Progenitor cell of endocrine pancreas (in vitro differentiated cells): ENCODE measurements around the gene GAA. TPM values are rescaled to one million over a fixed set of nuclear protein-coding genes. Genes with fewer than 3 reads are reported as not detected.
A peak's percentile ranks its signal among the peaks of the same experiment; 100 is the strongest.

Source experiments
- DNase-seq: peaks from one replicate; pipeline ENCODE4 v3.0.0; 2021; ENCODE audit warnings: low spot score; ENCODE audit not compliant: unreplicated experiment
- H3K27ac Mint-ChIP-seq: 2 replicates; pipeline ENCODE4 v1.8.0; 2021; ENCODE audit warnings: mild to moderate bottlenecking, moderate library complexity, mixed read lengths
- H3K27me3 Mint-ChIP-seq: 2 replicates; pipeline ENCODE4 v1.8.0; 2021; ENCODE audit warnings: mixed read lengths
- H3K36me3 Mint-ChIP-seq: 2 replicates; pipeline ENCODE4 v1.8.0; 2022; ENCODE audit warnings: mixed read lengths; ENCODE audit not compliant: insufficient read depth
- H3K4me1 Mint-ChIP-seq: 2 replicates; pipeline ENCODE4 v1.8.0; 2021; ENCODE audit warnings: low read depth, mixed read lengths
- H3K4me3 Mint-ChIP-seq: 2 replicates; pipeline ENCODE4 v1.8.0; 2021; ENCODE audit warnings: low read depth, mild to moderate bottlenecking, moderate library complexity, mixed read lengths
- H3K9me3 Mint-ChIP-seq: 2 replicates; pipeline ENCODE4 v1.8.0; 2021; ENCODE audit warnings: low read depth, mixed read lengths
- CTCF ChIP-seq: fragments of 200-600 bp; sonication (generic); IDR thresholded peaks from one replicate; pipeline ENCODE4 v1.5.0; 2021; ENCODE audit warnings: antibody characterized with exemption, mild to moderate bottlenecking; ENCODE audit not compliant: unreplicated experiment
- total RNA-seq: library from RNA; stranded (reverse); gene quantifications from 2 replicates; pipeline ENCODE4 v1.2.1, GENCODE V29; 2021

Gene GAA
- total RNA-seq, 1 donor from 2014 or later: 37.9 TPM

GRCh38 chr17:80080081-80080480, 21.3 kb upstream of the GAA start:
- Mint-ChIP-seq H3K4me1 (no peaks in the 10 kb centered on the region), H3K27ac (no peak overlapping the region), H3K4me3 (no peak overlapping the region), H3K9me3 (no peaks in the 10 kb centered on the region), H3K36me3 (peaks cover 4% of the 10 kb centered on the region), H3K27me3 (no peaks in the 10 kb centered on the region)
- DNase-seq: no peak
- no peak for TF ChIP-seq CTCF

GRCh38 chr17:80081596-80081995, 19.8 kb upstream of the GAA start:
- H3K27ac Mint-ChIP-seq: no peak overlapping the region
- no peak for DNase-seq
- no peaks in the 10 kb centered on the region for H3K9me3 Mint-ChIP-seq
- H3K4me3 Mint-ChIP-seq: no peak overlapping the region
- H3K4me1 Mint-ChIP-seq: no peaks in the 10 kb centered on the region
- TF ChIP-seq CTCF: no peak
- H3K27me3 Mint-ChIP-seq: no peaks in the 10 kb centered on the region
- peaks cover 4% of the 10 kb centered on the region for H3K36me3 Mint-ChIP-seq

- H3K27ac Mint-ChIP-seq: peak overlapping the region; percentile 59
- peak; percentile 61 for DNase-seq
- peak; percentile 72 for TF ChIP-seq CTCF
- no peaks in the 10 kb centered on the region for H3K27me3 Mint-ChIP-seq
- no peaks in the 10 kb centered on the region for H3K4me1 Mint-ChIP-seq
- no peaks in the 10 kb centered on the region for H3K9me3 Mint-ChIP-seq
- H3K4me3 Mint-ChIP-seq: no peak overlapping the region
- H3K36me3 Mint-ChIP-seq: peaks cover 2% of the 10 kb centered on the region
Measured at GRCh38 chr17:80082403-80083135, 18.8 kb upstream of the GAA start.

GRCh38 chr17:80083136-80083661, 18.2 kb upstream of the GAA start:
- no peak for DNase-seq
- Mint-ChIP-seq H3K27me3 (no peaks in the 10 kb centered on the region), H3K36me3 (no peaks in the 10 kb centered on the region), H3K9me3 (no peaks in the 10 kb centered on the region), H3K4me1 (no peaks in the 10 kb centered on the region), H3K4me3 (no peak overlapping the region), H3K27ac (no peak overlapping the region)
- no peak for TF ChIP-seq CTCF

GRCh38 chr17:80084773-80085172, 16.6 kb upstream of the GAA start:
- Mint-ChIP-seq H3K27ac (no peak overlapping the region), H3K4me1 (no peaks in the 10 kb centered on the region), H3K9me3 (no peaks in the 10 kb centered on the region), H3K36me3 (no peaks in the 10 kb centered on the region), H3K27me3 (no peaks in the 10 kb centered on the region), H3K4me3 (no peak overlapping the region)
- TF ChIP-seq CTCF: no peak
- no peak for DNase-seq
